Measurements from ENCODE around the gene P2RY8.
"Not testable (repeated sequence)": the region's sequence is repeated elsewhere in the genome, so short reads cannot be mapped to it uniquely, and the experiment has no call there.

The P2RY8 gene

DNA sequence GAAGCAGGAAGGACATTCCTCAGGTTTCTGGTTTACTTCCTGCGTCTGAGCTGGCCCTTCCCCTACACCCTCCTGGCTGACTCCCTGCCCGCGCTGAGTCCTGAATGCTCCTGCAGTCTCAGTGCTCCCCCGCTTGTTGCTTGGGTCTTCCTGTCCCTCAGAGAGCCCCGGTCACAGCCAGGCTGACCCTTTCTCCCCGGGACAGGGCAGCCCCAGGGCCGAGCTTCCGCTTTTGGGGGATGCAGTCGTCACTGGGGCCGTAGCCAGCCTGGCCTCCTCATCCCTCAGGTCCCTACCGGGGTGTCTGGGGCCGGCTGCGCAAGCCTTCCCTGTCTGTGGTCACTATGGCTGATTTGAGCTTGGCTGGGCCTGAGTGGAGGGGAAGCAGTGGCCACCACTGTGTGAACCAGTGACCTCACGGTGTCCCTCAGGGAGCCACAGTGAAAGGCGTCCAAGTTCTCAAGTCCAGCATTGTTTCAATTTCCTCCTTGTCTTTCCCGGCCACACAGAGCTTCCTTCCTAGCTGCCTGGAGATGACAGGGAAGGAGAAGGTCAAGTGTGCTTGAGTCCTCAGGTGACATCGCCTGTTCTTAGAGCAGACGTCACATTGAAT, 50.1 kb downstream of the P2RY8 start:
- DNase-seq (ENCODE audit: low read depth): no peak

- no peak for DNase-seq (ENCODE audit: low read depth)
These were observed 50.8 kb downstream of the P2RY8 start for GRCh38 chrX:1486177-1486576.

GRCh38 chrX:1485033-1485432, 52.0 kb downstream of the P2RY8 start:
- no peak for DNase-seq (ENCODE audit: low read depth)

- DNase-seq (ENCODE audit: low read depth): no peak
These were observed 52.4 kb downstream of the P2RY8 start for GRCh38 chrX:1484638-1485019.

GRCh38 chrX:1483843-1484637, 52.9 kb downstream of the P2RY8 start:
- no peak for DNase-seq (ENCODE audit: low read depth)

DNA sequence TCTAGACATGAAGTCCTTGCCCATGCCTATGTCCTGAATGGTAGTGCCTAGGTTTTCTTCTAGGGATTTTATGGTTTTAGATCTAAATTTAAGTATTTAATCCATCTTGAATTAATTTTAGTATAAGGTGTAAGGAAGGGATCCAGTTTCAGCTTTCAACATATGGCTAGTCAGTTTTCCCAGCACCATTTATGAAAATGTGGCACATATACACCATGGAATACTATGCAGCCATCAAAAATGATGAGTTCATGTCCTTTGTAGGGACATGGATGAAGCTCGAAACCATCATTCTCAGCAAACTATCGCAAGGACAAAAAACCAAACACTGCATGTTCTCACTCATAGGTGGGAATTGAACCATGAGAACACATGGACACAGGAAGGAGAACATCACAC, 54.5 kb downstream of the P2RY8 start:
- not testable (repeated sequence) for DNase-seq (ENCODE audit: low read depth)

- DNase-seq (ENCODE audit: low read depth): peak; percentile 59
These were observed 55.1 kb downstream of the P2RY8 start for GRCh38 chrX:1481636-1482529.

- no peak for DNase-seq (ENCODE audit: low read depth)
These were observed 56.8 kb downstream of the P2RY8 start for GRCh38 chrX:1480082-1480785.

DNA sequence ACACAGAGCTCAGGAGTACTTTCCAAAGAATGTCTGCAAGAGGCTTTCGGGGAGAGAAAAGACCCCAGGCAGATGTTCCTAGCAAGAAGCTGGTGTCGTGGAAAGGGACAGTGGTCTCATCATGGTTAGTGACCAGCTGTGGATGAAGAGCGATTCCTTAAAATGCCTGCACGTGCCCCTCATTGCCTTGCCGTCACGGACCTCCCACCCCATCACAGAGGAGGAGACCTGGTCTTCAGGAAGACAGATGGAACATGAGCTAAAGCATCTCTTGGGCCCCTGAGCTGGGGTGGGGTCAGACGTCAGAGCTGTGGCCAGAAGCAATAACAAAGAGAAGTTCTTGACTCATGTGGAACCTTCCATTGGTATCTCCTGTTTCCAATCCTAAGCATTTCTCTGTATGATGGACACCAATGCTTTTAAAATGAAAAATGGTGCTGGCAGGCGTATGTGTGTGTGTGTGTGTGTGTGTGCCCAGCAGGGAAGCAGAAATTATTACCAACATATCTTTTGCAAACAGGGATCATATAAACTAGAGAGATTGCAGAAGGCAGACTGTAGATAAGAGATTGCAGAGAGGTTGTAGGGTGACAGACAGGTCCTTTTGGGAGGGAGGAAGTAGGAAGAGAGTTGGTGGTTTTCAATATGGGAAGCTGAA, 59.1 kb downstream of the P2RY8 start:
- DNase-seq (ENCODE audit: low read depth): no peak

DNA sequence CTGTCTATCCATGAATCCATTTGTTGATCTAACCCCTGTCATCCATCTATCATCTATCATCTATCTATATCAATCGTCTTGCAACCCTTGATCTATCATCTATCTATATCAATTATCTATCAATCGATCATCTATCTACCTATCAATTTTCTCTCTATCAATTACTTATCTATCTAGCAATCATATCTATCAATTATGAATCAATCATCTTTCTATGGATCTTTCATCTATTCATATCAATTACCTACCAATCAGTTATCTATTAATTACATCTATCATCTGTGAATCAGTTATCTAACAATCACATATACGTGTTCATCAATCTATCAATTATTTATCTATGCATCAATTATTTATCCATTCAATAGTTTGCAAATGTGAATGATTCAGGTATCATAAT, 59.8 kb downstream of the P2RY8 start:
- no peak for DNase-seq (ENCODE audit: low read depth)

DNA sequence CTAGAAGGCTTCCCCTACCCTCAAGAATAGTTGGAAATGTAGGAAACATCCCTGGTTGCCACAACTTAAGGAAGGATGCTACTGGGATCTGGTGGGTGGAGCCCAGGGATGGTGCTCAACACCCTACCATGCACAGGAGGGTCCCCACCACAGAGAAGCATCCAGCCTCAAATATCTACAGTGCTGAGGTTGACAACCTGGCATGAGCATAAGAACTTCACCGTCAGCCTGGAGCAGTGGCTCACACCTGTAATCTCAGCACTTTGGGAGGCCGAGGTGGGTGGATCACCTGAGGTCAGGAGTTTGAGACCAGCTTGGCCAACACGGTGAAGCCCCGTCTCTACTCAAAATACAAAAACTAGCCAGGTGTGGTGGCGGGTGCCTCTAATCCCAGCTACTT, 60.3 kb downstream of the P2RY8 start:
- no peak for DNase-seq (ENCODE audit: low read depth)

GRCh38 chrX:1475881-1476280, 61.1 kb downstream of the P2RY8 start:
- DNase-seq (ENCODE audit: low read depth): no peak

GRCh38 chrX:1475481-1475880, 61.5 kb downstream of the P2RY8 start:
- no peak for DNase-seq (ENCODE audit: low read depth)

- not testable (repeated sequence) for DNase-seq (ENCODE audit: low read depth)
These were observed 62.4 kb downstream of the P2RY8 start for GRCh38 chrX:1474593-1474992.

DNA sequence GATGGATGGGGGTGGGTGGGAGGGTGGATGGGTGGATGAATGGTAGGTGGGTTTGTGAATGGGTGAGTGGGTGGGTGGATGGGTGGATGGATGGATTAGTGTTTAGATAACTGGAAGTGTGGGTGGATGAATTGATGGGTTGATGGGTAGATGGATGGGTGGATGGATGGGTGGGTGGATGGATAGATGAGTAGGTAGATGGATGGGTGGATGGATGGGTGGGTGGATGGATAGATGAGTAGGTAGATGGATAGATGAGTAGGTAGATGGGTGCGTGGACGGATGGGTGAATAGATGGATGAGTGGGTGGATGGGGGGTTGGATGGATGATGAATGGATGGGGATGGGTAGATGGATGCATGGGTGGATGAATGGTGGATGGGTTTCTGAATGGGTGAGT, 64.0 kb downstream of the P2RY8 start:
- DNase-seq (ENCODE audit: low read depth): no peak

DNA sequence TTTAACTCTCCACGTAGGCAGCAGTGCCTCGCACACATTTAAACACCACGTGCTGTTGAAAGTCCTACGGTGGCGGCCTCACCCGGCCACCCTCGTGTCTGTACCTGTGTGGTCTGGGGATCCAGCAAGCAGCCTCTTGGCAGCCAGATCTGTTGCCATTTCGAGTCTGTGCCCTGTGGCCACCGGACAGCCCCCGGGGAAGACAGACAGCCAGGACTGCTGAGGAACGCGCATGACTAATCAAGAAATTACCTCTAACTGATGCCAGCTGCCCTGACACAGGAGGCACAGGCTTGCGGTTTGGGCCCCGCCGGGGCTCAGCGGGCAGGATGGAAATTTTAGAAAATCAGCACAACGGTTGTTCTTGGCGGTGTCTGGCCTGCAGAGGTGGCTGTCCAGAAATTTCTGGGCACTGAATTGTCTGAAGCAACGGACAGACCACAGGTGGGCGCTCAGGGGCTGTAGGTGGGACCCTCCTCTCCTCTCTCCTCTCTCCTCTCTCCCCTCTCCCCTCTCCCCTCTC, 68.7 kb downstream of the P2RY8 start:
- peak; percentile 66 for DNase-seq (ENCODE audit: low read depth)

GRCh38 chrX:1466971-1467561, 69.9 kb downstream of the P2RY8 start:
- no peak for DNase-seq (ENCODE audit: low read depth)

GRCh38 chrX:1466232-1466661, 70.7 kb downstream of the P2RY8 start:
- no peak for DNase-seq (ENCODE audit: low read depth)

DNA sequence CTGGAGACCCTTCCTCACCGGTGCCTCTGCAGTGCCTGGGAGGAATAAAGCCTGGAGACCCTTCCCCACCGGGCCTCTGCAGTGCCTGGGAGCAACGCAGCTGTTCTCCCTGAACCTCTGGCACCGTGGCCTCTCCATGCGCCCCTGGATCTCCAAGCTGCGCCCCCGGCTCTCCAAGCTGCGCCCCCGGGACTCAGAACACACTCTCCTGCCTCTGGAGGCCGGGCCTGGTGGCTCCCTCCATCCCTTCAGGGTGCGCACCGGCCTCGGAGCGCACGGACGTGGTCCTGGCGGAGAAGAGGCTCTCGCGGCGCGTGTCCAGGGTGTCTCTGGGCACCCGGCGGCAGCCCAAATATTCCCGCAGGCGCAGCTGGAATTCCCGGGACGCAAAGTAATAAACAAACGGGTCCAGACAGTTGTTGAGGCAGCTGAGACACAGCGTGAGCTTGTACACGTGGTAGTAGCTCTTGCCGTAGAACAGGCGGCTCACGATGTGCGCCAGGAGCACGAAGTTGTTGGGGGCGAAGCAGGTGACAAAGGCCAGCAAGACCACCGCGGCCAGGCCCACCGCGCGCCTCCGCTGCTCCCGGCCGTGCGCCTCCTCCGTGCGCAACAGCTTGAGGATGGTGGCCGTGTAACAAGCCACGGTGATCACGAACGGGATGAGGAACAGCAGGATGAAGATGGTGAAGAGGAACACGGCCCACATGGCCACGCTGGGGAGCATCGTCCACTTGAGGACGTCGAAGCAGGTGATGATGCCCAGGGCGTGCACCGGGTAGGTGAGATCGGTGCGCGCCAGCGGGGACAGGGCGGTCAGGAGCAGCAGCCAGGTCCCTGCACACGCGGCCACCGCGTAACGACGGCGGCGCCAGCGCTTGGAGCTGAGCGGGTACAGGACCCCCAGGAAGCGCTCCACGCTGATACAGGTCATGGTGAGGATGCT, 71.4 kb downstream of the P2RY8 start:
- DNase-seq (ENCODE audit: low read depth): no peak

- DNase-seq (ENCODE audit: low read depth): no peak
These were observed 72.1 kb downstream of the P2RY8 start for GRCh38 chrX:1464971-1465285.
